ENCODE data around the gene ZYG11B.

DNA sequence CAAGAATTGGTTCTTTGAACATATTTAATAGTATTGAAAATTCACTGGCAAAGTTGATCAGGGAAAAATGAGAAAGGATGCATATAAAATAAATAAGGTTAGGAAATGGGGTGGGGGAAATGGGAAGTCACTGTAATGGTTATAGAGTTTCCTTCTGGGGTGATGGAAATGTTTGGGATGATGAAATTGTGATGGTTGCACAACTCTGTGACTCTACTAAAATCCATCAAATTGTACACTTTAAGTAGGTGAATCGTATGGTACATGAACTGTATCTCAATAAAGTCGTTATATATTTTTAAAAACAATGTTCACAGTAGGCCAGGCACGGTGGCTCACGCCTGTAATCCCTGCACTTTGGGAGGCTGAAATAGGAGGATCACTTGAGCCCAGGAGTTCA is 59.9 kb downstream of the ZYG11B start:
- no peak for TF ChIP-seq EZH2 (IDR thresholded peaks at IDR 0.05; ENCODE audit: borderline replicate concordance)
- TF ChIP-seq, protein P1, sequence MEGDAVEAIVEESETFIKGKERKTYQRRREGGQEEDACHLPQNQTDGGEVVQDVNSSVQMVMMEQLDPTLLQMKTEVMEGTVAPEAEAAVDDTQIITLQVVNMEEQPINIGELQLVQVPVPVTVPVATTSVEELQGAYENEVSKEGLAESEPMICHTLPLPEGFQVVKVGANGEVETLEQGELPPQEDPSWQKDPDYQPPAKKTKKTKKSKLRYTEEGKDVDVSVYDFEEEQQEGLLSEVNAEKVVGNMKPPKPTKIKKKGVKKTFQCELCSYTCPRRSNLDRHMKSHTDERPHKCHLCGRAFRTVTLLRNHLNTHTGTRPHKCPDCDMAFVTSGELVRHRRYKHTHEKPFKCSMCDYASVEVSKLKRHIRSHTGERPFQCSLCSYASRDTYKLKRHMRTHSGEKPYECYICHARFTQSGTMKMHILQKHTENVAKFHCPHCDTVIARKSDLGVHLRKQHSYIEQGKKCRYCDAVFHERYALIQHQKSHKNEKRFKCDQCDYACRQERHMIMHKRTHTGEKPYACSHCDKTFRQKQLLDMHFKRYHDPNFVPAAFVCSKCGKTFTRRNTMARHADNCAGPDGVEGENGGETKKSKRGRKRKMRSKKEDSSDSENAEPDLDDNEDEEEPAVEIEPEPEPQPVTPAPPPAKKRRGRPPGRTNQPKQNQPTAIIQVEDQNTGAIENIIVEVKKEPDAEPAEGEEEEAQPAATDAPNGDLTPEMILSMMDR (IDR thresholded peaks at IDR 0.05; ENCODE audit: poor library complexity) = no peak

Measured in hepatocyte (in vitro differentiated cells).